ENCODE results near the gene KLHL6.

DNA sequence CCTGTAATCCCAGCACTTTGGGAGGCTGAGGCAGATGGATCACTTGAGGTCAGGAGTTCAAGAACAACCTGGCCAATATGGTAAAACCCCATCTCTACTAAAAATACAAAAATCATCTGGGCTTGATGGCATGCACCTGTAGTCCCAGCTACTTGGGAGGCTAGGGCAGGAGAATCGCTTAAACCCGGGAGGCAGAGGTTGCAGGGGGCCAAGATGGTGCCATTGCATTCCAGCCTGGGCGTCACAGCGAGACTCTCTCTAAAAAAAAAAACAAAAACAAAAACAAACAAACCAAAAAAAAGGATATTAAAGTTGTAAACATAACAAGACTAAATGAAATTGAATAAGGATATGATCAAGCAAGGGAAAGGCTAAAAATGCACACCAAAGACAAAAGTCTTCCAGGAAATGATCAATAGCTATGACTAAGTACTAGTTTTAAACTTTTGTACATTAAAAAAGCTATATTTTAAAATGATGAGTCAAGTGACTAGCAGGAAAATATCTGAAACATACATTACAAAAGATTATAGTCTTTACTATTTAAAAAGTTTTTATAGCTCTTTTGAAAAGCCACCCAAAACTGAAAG, 28.6 kb downstream of the KLHL6 start:
- TF ChIP-seq, protein P1, sequence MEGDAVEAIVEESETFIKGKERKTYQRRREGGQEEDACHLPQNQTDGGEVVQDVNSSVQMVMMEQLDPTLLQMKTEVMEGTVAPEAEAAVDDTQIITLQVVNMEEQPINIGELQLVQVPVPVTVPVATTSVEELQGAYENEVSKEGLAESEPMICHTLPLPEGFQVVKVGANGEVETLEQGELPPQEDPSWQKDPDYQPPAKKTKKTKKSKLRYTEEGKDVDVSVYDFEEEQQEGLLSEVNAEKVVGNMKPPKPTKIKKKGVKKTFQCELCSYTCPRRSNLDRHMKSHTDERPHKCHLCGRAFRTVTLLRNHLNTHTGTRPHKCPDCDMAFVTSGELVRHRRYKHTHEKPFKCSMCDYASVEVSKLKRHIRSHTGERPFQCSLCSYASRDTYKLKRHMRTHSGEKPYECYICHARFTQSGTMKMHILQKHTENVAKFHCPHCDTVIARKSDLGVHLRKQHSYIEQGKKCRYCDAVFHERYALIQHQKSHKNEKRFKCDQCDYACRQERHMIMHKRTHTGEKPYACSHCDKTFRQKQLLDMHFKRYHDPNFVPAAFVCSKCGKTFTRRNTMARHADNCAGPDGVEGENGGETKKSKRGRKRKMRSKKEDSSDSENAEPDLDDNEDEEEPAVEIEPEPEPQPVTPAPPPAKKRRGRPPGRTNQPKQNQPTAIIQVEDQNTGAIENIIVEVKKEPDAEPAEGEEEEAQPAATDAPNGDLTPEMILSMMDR (IDR thresholded peaks at IDR 0.05; ENCODE audit: insufficient read depth, low read length, poor library complexity, severe bottlenecking): no peak
- no peak for TF ChIP-seq EZH2phosphoT487 (conservative IDR thresholded peaks at IDR 0.05; ENCODE audit: low read length)

Measured in SU-DHL-6 (cell line).